Ureter (tissue), 1 donor: ENCODE results near the gene ASAP2. TPM values are rescaled to one million over a fixed set of nuclear protein-coding genes. Genes with fewer than 3 reads are reported as not detected.

Experiments
- DNase-seq: peaks from one replicate; pipeline ENCODE4 v3.0.0-alpha.2; 2020; ENCODE audit warnings: low spot score
- total RNA-seq: library from RNA; stranded (reverse); gene quantifications from one replicate; pipeline ENCODE4 v1.2.4, GENCODE V29; 2023
- donor health status: DM: yes; HTN: yes; CAD: no.

ASAP2 gene
- total RNA-seq, 1 donor from 2014 or later: 42.1 TPM

GRCh38 chr2:9430316-9431293, 224.0 kb downstream of the ASAP2 start:
- no peak for DNase-seq

GRCh38 chr2:9434489-9434888, 227.9 kb downstream of the ASAP2 start:
- DNase-seq: no peak

GRCh38 chr2:9439536-9439935, 232.9 kb downstream of the ASAP2 start:
- DNase-seq: no peak

GRCh38 chr2:9440058-9440727, 233.6 kb downstream of the ASAP2 start:
- no peak for DNase-seq

GRCh38 chr2:9441556-9441955, 234.9 kb downstream of the ASAP2 start:
- no peak for DNase-seq

- DNase-seq: no peak
These were observed 236.9 kb downstream of the ASAP2 start for GRCh38 chr2:9443526-9443925.

GRCh38 chr2:9445089-9445488, 238.5 kb downstream of the ASAP2 start:
- DNase-seq: no peak

GRCh38 chr2:9451231-9451630, 244.6 kb downstream of the ASAP2 start:
- DNase-seq: no peak

Other genes starting within 250 kb of the ASAP2 start
- gene MBOAT2, start 203.1 kb upstream of the ASAP2 start, total RNA-seq: 40.7 TPM
- 79.5 TPM for gene ITGB1BP1, start 216.7 kb downstream of the ASAP2 start, total RNA-seq
- gene CPSF3, start 216.8 kb downstream of the ASAP2 start, total RNA-seq: 33.2 TPM